Sciatic nerve (tissue), 2 donors: ENCODE data around the gene RBMY1D. TPM values are rescaled to one million over a fixed set of nuclear protein-coding genes. Genes with fewer than 3 reads are reported as not detected.
"Not testable (repeated sequence)": the region's sequence is repeated elsewhere in the genome, so short reads cannot be mapped to it uniquely, and the experiment has no call there.

Source experiments
- ATAC-seq: fragments of 200-7000 bp; cut with Tn5 transposase; one replicate; pipeline ENCODE4 v1.9.1; 2020; ENCODE audit warnings: mild to moderate bottlenecking, moderate library complexity
- DNase-seq: peaks from one replicate; pipeline ENCODE4 v3.0.0-alpha.2; 2020; ENCODE audit warnings: low spot score
- intact Hi-C: fragments of 100-400 bp; cut with DNase I; formaldehyde crosslinking; loops from one replicate; pipeline ENCODE4 v1.14.2; 2022
- total RNA-seq: library from RNA; stranded (reverse); fragmentation: NEBNext Ultra II Directional; extraction: Animal tissue kit (Norgen Biotek cat#: 25700); gene quantifications from one replicate; pipeline ENCODE4 v1.2.1, GENCODE V29; 2021
- donor health status: DM: no; HTN: no; CAD: no.
- donor health status: DM: no; HTN: no; CAD: no.

The RBMY1D gene
- total RNA-seq = not detected

DNA sequence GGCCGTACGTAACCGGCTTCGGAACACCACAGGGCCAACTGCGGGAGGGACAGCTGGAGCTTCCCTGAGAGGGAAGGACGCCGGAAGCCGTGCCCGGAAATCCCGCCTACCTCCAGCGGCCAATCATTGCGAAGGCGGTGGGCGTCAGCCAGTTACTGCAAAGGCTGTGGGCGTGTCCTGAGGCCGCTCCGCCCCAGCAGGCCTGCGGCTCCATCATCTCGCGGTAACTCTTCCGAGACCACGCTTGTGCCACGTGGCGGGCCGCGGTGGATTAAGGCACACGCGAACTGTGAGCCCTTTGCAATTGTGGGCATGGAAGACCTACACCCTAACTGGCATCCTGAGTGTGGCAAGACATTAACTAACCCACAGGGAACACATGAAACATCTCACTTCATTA, at the start of gene RBMY1D:
RBMY1D (minus strand) TSS at position 101 of the 400 bp plus-strand sequence. CDS start 2,013 bp downstream, outside the sequence.
- DNase-seq, intact Hi-C loops, ATAC-seq: not testable (repeated sequence)

DNA sequence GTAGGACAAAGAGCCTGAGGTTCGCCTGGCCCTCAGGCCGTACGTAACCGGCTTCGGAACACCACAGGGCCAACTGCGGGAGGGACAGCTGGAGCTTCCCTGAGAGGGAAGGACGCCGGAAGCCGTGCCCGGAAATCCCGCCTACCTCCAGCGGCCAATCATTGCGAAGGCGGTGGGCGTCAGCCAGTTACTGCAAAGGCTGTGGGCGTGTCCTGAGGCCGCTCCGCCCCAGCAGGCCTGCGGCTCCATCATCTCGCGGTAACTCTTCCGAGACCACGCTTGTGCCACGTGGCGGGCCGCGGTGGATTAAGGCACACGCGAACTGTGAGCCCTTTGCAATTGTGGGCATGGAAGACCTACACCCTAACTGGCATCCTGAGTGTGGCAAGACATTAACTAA, 23.6 kb upstream of the RBMY1D start, which contains the start of gene RBMY1E:
RBMY1E (minus strand) TSS at position 101 of the 400 bp plus-strand sequence. CDS start 1,978 bp downstream, outside the sequence.
- ATAC-seq, intact Hi-C loops, DNase-seq: not testable (repeated sequence)

- DNase-seq, ATAC-seq, intact Hi-C loops: not testable (repeated sequence)
Observed at GRCh38 chrY:21869407-21870076, 24.8 kb downstream of the RBMY1D start.

DNA sequence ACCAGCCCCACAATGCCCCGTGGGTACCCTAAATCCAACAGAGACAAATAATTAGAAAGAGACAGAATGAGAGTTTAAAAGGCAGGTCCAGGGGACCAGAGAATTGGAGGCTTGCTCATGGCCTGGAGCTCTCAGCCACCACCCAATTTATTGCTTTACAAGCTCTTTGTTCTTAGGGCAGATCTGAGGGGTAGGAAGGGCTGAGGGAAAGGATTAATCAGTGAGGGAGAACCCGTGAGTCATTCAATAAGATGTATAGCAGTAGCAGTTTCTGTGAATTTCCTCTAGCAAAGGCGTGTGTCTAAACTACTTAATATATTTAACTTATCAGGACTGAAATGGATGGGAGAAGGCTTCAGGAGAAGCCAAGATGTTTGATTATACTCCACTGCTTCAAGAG, 48.8 kb downstream of the RBMY1D start:
- intact Hi-C loops = no loop called here
- no peak for ATAC-seq
- no peak for DNase-seq

GRCh38 chrY:21842090-21842489, 52.2 kb downstream of the RBMY1D start:
- ATAC-seq = no peak
- DNase-seq = no peak
- intact Hi-C loops = no loop called here

DNA sequence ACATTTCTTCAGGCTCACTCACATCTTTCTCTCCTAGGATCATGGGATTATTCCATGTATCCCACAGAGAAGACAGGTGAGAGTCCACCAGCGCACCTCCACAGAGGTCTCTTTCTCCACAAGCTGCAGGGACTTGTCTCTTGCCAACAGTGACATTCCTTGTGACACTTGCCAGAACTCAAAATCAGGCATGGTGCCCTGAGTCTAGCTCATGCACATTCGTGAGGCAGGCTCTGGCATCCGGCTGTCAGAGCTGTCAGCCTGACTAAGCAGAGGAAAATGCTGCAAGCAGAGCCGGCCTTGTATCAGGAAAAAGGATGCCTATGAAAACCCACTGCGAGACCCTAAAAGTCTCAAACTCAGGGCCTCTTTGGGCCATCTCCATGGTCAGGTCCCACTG, 54.8 kb downstream of the RBMY1D start:
- no peak for DNase-seq
- ATAC-seq = no peak
- intact Hi-C loops = no loop called here

DNA sequence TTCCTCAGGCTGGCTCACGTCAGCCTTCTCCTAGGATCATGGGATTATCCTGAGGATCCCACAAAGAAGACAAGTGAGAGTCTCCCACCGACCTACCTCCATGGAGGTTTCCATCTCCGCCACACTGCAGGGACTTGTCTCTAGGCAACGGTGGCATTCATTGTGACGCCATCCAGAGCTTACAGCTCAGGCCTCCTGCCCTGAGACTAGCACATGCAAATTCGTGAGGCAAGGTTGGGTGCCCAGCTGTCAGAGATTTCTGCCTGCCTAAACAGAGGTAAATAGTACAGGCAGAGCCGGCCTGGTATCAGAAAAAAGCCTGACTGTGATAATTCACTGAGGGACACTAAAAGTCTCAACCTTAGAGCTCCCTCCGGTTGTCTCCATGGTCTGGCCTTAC, 58.0 kb downstream of the RBMY1D start:
- DNase-seq (no peak), ATAC-seq (no peak)
- intact Hi-C loops = no loop called here

GRCh38 chrY:21835052-21835451, 59.3 kb downstream of the RBMY1D start:
- ATAC-seq (no peak), DNase-seq (no peak)
- intact Hi-C loops = no loop called here

Other genes with a start within 250 kb of the RBMY1D start
- not detected for gene RBMY1E, start 23.5 kb upstream of the RBMY1D start, total RNA-seq